ENCODE data around the gene GLG1. TPM values are rescaled to one million over a fixed set of nuclear protein-coding genes. Genes with fewer than 3 reads are reported as not detected.
A peak's percentile ranks its signal among the peaks of the same experiment; 100 is the strongest.

GLG1 gene
- total RNA-seq, 1 experiment from 2014 or later: 81.7 TPM

- no peak for DNase-seq (ENCODE audit: low read depth)
Measured at GRCh38 chr16:74474416-74474815, 132.5 kb downstream of the GLG1 start.

GRCh38 chr16:74472540-74472939 lies 134.4 kb downstream of the GLG1 start:
- no peak for DNase-seq (ENCODE audit: low read depth)

GRCh38 chr16:74472010-74472409 lies 134.9 kb downstream of the GLG1 start:
- no peak for DNase-seq (ENCODE audit: low read depth)

- no peak for DNase-seq (ENCODE audit: low read depth)
Measured at GRCh38 chr16:74469946-74470478, 136.9 kb downstream of the GLG1 start.

- DNase-seq (ENCODE audit: low read depth): no peak
Measured at GRCh38 chr16:74468807-74469525, 137.9 kb downstream of the GLG1 start.

GRCh38 chr16:74466872-74467271 lies 140.0 kb downstream of the GLG1 start:
- DNase-seq (ENCODE audit: low read depth): no peak

GRCh38 chr16:74465851-74466685 lies 140.8 kb downstream of the GLG1 start:
- DNase-seq (ENCODE audit: low read depth): no peak

- DNase-seq (ENCODE audit: low read depth): peak; percentile 14
Measured at GRCh38 chr16:74465281-74465680, 141.6 kb downstream of the GLG1 start.

GRCh38 chr16:74463888-74464287 lies 143.0 kb downstream of the GLG1 start:
- no peak for DNase-seq (ENCODE audit: low read depth)

GRCh38 chr16:74462361-74462760 lies 144.6 kb downstream of the GLG1 start:
- DNase-seq (ENCODE audit: low read depth): no peak

- no peak for DNase-seq (ENCODE audit: low read depth)
Measured at GRCh38 chr16:74461826-74462225, 145.1 kb downstream of the GLG1 start.

- no peak for DNase-seq (ENCODE audit: low read depth)
Measured at GRCh38 chr16:74460542-74460941, 146.4 kb downstream of the GLG1 start.

- DNase-seq (ENCODE audit: low read depth): no peak
Measured at GRCh38 chr16:74456290-74456625, 150.7 kb downstream of the GLG1 start.

GRCh38 chr16:74455619-74456289 lies 151.2 kb downstream of the GLG1 start:
- DNase-seq (ENCODE audit: low read depth): peak; percentile 64

- peak; percentile 53 for DNase-seq (ENCODE audit: low read depth)
Measured at GRCh38 chr16:74455213-74455612, 151.7 kb downstream of the GLG1 start.

- DNase-seq (ENCODE audit: low read depth): no peak
Measured at GRCh38 chr16:74451951-74452758, 154.8 kb downstream of the GLG1 start.

- no peak for DNase-seq (ENCODE audit: low read depth)
Measured at GRCh38 chr16:74450967-74451760, 155.8 kb downstream of the GLG1 start.

GRCh38 chr16:74450236-74450635 lies 156.7 kb downstream of the GLG1 start:
- no peak for DNase-seq (ENCODE audit: low read depth)

- peak; percentile 86 for DNase-seq (ENCODE audit: low read depth)
Measured at GRCh38 chr16:74449470-74449869, 157.4 kb downstream of the GLG1 start.

GRCh38 chr16:74448990-74449389 lies 157.9 kb downstream of the GLG1 start:
- peak; percentile 96 for DNase-seq (ENCODE audit: low read depth)

Measured in LHCN-M2 (cell line).